GM12878 (cell line): ENCODE results near the gene LCN12. TPM values are rescaled to one million over a fixed set of nuclear protein-coding genes. Genes with fewer than 3 reads are reported as not detected.

Experiments
- ATAC-seq: fragments of 200-7000 bp; cut with Tn5 transposase; 3 replicates; pipeline ENCODE4 v1.9.1; 2020; ENCODE audit warnings: mild to moderate bottlenecking, moderate library complexity
- BruUV-seq: library from RNA; stranded (reverse); fragments of 400-500 nt; replicated peaks from 2 replicates; lab custom pipeline; 2021; lab: Mats Ljungman, UMichigan
- CTCF ChIA-PET: fragments of 300-600 bp; sonication (Branson Sonifier 250); formaldehyde crosslinking; extraction: SDS; loops from one replicate; lab custom pipeline; 2021; ENCODE audit warnings: inconsistent platforms; lab: Yijun Ruan, JAX
- POLR2A ChIA-PET: fragments of 350-600 bp; formaldehyde crosslinking; extraction: SDS; loops from one replicate; lab custom pipeline; 2021; ENCODE audit warnings: inconsistent platforms; lab: Charles Lee
- RAD21 ChIA-PET: fragments of 300-600 bp; sonication (Branson Sonifier 250); formaldehyde crosslinking; loops from one replicate; lab custom pipeline; 2023; ENCODE audit warnings: antibody characterized with exemption; ENCODE audit not compliant: unreplicated experiment; lab: Charles Lee
- SMC1A ChIA-PET: fragments of 300-600 bp; sonication (Branson Sonifier 250); formaldehyde crosslinking; loops from one replicate; lab custom pipeline; 2023; ENCODE audit not compliant: unreplicated experiment, uncharacterized antibody; lab: Charles Lee
- DNase-seq: peaks from one replicate; pipeline ENCODE4 v3.0.0-alpha.2; 2011; ENCODE audit warnings: low read depth, low spot score
- FAIRE-seq: peaks from 3 replicates; lab custom pipeline; 2011; peaks lifted over from hg19 to GRCh38; lab: Jason Lieb, UNC
- H2AFZ ChIP-seq: 2 replicates; pipeline ENCODE4 v1.6.0; 2011; ENCODE audit warnings: low read depth, low read length, control low read depth; ENCODE audit not compliant: control insufficient read depth
- H3K27ac ChIP-seq: 2 replicates; pipeline ENCODE4 v1.5.1; 2011; ENCODE audit warnings: control low read depth; ENCODE audit not compliant: control insufficient read depth, insufficient read depth
- H3K27me3 ChIP-seq, 2 experiments: replicated peaks in 1 of 2; 2 replicates each; pipeline versions ENCODE4 v1.6.0 to v1.6.1; 2011; ENCODE audit warnings: low read length in 1 of 2; ENCODE audit not compliant: control insufficient read depth in 2 of 2, insufficient read depth in 2 of 2
- H3K36me3 ChIP-seq, 2 experiments: 2 replicates each; pipeline ENCODE4 v1.5.1; 2011; ENCODE audit warnings: low read length in 1 of 2; ENCODE audit not compliant: control insufficient read depth in 2 of 2, insufficient read depth in 2 of 2
- H3K4me1 ChIP-seq: 2 replicates; pipeline ENCODE4 v1.6.1; 2011; ENCODE audit warnings: mild to moderate bottlenecking, low read length, moderate library complexity, mixed read lengths; ENCODE audit not compliant: control insufficient read depth, insufficient read depth
- H3K4me2 ChIP-seq: 2 replicates; pipeline ENCODE4 v1.6.0; 2011; ENCODE audit warnings: control low read depth; ENCODE audit not compliant: control insufficient read depth, insufficient read depth
- H3K4me3 ChIP-seq: fragments of 200-600 bp; sonication (generic); 2 replicates; pipeline ENCODE4 v1.5.1; 2016
- H3K79me2 ChIP-seq: 2 replicates; pipeline ENCODE4 v1.6.0; 2011; ENCODE audit warnings: low read length; ENCODE audit not compliant: control insufficient read depth, insufficient read depth
- H3K9ac ChIP-seq: 2 replicates; pipeline ENCODE4 v1.8.0; 2011; ENCODE audit warnings: low read length, control low read depth, mixed read lengths; ENCODE audit not compliant: control insufficient read depth, insufficient read depth
- H3K9me3 ChIP-seq: replicated peaks from 3 replicates; pipeline ENCODE4 v1.5.1; 2011; ENCODE audit warnings: mild to moderate bottlenecking, low read length; ENCODE audit not compliant: control insufficient read depth, insufficient read depth
- H4K20me1 ChIP-seq: 2 replicates; pipeline ENCODE4 v1.6.0; 2011; ENCODE audit not compliant: control insufficient read depth, insufficient read depth
- CHD4 ChIP-seq: fragments of 200-600 bp; sonication (generic); IDR thresholded peaks from 2 replicates; pipeline ENCODE4 v1.6.1; 2016; ENCODE audit warnings: mild to moderate bottlenecking
- HDAC6 ChIP-seq: fragments of 200-600 bp; sonication (generic); IDR thresholded peaks from one replicate; pipeline ENCODE4 v1.8.0; 2017; ENCODE audit warnings: antibody characterized with exemption; ENCODE audit not compliant: unreplicated experiment
- RB1 ChIP-seq: fragments of 450-650 bp; formaldehyde crosslinking; IDR thresholded peaks from 2 replicates; pipeline ENCODE4 v1.6.1; 2017; ENCODE audit warnings: mild to moderate bottlenecking, borderline replicate concordance
- SPI1 ChIP-seq: IDR thresholded peaks from 2 replicates; pipeline ENCODE4 v1.6.1; 2011; ENCODE audit warnings: low read depth, mild to moderate bottlenecking, low read length, moderate library complexity, borderline replicate concordance; ENCODE audit not compliant: insufficient read depth
- SUPT20H ChIP-seq: IDR thresholded peaks from 2 replicates; pipeline ENCODE4 v1.6.1; 2011; ENCODE audit warnings: low read depth, mild to moderate bottlenecking, low read length, moderate library complexity, borderline replicate concordance; ENCODE audit not compliant: control insufficient read depth
- ZBTB33 ChIP-seq: fragments of 450-650 bp; IDR thresholded peaks from 2 replicates; pipeline ENCODE4 v1.6.1; 2017; ENCODE audit warnings: mild to moderate bottlenecking
- ZNF207 ChIP-seq: fragments of 450-650 bp; IDR thresholded peaks from 2 replicates; pipeline ENCODE4 v1.6.1; 2014; ENCODE audit warnings: antibody characterized with exemption, mild to moderate bottlenecking, borderline replicate concordance
- WGBS: methylation state at CpG from one replicate; pipeline ENCODE4 v1.1.6; 2016; ENCODE audit warnings: low lambda C conversion rate; ENCODE audit not compliant: insufficient replicate concordance, insufficient coverage; ENCODE audit errors: missing lambda C conversion rate; 5-methylcytosine and 5-hydroxymethylcytosine counted together
- in situ Hi-C: fragments of 300-500 bp; cut with MboI; formaldehyde crosslinking; loops from 9 replicates; pipeline ENCODE4 v1.14.3; 2018; ENCODE audit warnings: mixed read lengths
- intact Hi-C: fragments of 100-400 bp; cut with micrococcal nuclease; formaldehyde crosslinking; loops from one replicate; pipeline ENCODE4 v1.14.2; 2022; ENCODE audit not compliant: unreplicated experiment
- polyA plus RNA-seq, 11 experiments: library from polyadenylated mRNA; depleted of rRNA in 4 of 11; unstranded in 6 of 11; stranded (reverse) in 5 of 11; fragments of >200 nt; fragmentation: Nextera tagmentation in 4 of 11; fragmentation: Illumina TruSeq in 1 of 11; extraction: Ambion mirVana in 4 of 11; extraction: Trizol in 1 of 11; gene quantifications; 1 replicate in 1 of 11; 2 replicates in 10 of 11; pipeline versions ENCODE4 v1.2.1 to v1.2.3, GENCODE V29; 2011 to 2016; ENCODE audit warnings: inconsistent platforms in 2 of 11, missing spikeins in 2 of 11, low read depth in 1 of 11
- total RNA-seq, 4 experiments: library from RNA; depleted of rRNA in 3 of 4; stranded (reverse); fragments of >200 nt in 3 of 4; fragmentation: Illumina TruSeq in 1 of 4; extraction: Trizol in 1 of 4; gene quantifications; 2 replicates each; pipeline versions ENCODE4 v1.2.1 to v1.2.3, GENCODE V29; 2013 to 2021
- TF ChIP-seq, protein P1 (sequence below): fragments of 150-350 bp; IDR thresholded peaks from 2 replicates; pipeline ENCODE4 v1.6.1; 2016; ENCODE audit warnings: low read depth, low read length
- TF ChIP-seq, protein P2 (sequence below): fragments of 450-650 bp; IDR thresholded peaks from 2 replicates; pipeline ENCODE4 v1.6.1; 2016; ENCODE audit warnings: mild to moderate bottlenecking
- TF ChIP-seq, protein P3 (sequence below): fragments of 450-650 bp; formaldehyde crosslinking; IDR thresholded peaks from 2 replicates; pipeline ENCODE4 v1.4.0; 2022; ENCODE audit warnings: mild to moderate bottlenecking, moderate library complexity

Gene LCN12
- total and polyA plus RNA-seq, 10 of the 15 experiments (the other 5 are each of a cell fraction or from before 2014, with no cell fraction given), result 0.06 to 0.64 (median 0.40) TPM; not detected in 3

GRCh38 chr9:136974817-136975535 is 22.9 kb downstream of the LCN12 start:
- SMC1A ChIA-PET, result interaction anchor here (1.3 kb wide), 1 partner anchor 27 kb away, joined by 3 read pairs; no protein-coding TSS in a partner anchor
- in situ Hi-C loops, result no loop called here
- 30% methylated on average over 15 of the region's 15 CpGs for WGBS
- no peaks in the 10 kb centered on the region for H3K79me2 ChIP-seq
- BruUV-seq, result no TSS peak
- RAD21 ChIA-PET, result interaction anchor here (0.8 kb wide), 1 partner anchor 60 kb away, joined by 3 read pairs; no protein-coding TSS in a partner anchor
- no peak for DNase-seq
- FAIRE-seq, result no peak
- no peak overlapping the region for H3K27ac ChIP-seq
- no peaks in the 10 kb centered on the region for H4K20me1 ChIP-seq
- H2AFZ ChIP-seq, result no peak overlapping the region
- H3K36me3 ChIP-seq, result no peaks in the 10 kb centered on the region
- CTCF ChIA-PET, result interaction anchor here (2.9 kb wide), 1 partner anchor 60 kb away, joined by 11 read pairs; no protein-coding TSS in a partner anchor
- intact Hi-C loops, result no loop called here
- H3K4me3 ChIP-seq, result no peak overlapping the region
- POLR2A ChIA-PET, result interaction anchor here (0.6 kb wide), 1 partner anchor 226 kb away, joined by 3 read pairs; no protein-coding TSS in a partner anchor
- no peaks in the 10 kb centered on the region for H3K4me1 ChIP-seq
- no peak overlapping the region for H3K9ac ChIP-seq
- H3K4me2 ChIP-seq, result no peak overlapping the region
- H3K27me3 ChIP-seq, result no peaks in the 10 kb centered on the region; a peak in 2 of 4 replicates
- no peak for ATAC-seq
- no peaks in the 10 kb centered on the region for H3K9me3 ChIP-seq
- TF ChIP-seq, protein P1, sequence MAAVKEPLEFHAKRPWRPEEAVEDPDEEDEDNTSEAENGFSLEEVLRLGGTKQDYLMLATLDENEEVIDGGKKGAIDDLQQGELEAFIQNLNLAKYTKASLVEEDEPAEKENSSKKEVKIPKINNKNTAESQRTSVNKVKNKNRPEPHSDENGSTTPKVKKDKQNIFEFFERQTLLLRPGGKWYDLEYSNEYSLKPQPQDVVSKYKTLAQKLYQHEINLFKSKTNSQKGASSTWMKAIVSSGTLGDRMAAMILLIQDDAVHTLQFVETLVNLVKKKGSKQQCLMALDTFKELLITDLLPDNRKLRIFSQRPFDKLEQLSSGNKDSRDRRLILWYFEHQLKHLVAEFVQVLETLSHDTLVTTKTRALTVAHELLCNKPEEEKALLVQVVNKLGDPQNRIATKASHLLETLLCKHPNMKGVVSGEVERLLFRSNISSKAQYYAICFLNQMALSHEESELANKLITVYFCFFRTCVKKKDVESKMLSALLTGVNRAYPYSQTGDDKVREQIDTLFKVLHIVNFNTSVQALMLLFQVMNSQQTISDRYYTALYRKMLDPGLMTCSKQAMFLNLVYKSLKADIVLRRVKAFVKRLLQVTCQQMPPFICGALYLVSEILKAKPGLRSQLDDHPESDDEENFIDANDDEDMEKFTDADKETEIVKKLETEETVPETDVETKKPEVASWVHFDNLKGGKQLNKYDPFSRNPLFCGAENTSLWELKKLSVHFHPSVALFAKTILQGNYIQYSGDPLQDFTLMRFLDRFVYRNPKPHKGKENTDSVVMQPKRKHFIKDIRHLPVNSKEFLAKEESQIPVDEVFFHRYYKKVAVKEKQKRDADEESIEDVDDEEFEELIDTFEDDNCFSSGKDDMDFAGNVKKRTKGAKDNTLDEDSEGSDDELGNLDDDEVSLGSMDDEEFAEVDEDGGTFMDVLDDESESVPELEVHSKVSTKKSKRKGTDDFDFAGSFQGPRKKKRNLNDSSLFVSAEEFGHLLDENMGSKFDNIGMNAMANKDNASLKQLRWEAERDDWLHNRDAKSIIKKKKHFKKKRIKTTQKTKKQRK, result no peak
- TF ChIP-seq, protein P2, sequence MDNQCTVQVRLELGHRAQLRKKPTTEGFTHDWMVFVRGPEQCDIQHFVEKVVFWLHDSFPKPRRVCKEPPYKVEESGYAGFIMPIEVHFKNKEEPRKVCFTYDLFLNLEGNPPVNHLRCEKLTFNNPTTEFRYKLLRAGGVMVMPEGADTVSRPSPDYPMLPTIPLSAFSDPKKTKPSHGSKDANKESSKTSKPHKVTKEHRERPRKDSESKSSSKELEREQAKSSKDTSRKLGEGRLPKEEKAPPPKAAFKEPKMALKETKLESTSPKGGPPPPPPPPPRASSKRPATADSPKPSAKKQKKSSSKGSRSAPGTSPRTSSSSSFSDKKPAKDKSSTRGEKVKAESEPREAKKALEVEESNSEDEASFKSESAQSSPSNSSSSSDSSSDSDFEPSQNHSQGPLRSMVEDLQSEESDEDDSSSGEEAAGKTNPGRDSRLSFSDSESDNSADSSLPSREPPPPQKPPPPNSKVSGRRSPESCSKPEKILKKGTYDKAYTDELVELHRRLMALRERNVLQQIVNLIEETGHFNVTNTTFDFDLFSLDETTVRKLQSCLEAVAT, result no peak
- TF ChIP-seq ZNF207, result no peak
- TF ChIP-seq RB1, result no peak
- TF ChIP-seq SUPT20H, result no peak
- TF ChIP-seq, protein P3, sequence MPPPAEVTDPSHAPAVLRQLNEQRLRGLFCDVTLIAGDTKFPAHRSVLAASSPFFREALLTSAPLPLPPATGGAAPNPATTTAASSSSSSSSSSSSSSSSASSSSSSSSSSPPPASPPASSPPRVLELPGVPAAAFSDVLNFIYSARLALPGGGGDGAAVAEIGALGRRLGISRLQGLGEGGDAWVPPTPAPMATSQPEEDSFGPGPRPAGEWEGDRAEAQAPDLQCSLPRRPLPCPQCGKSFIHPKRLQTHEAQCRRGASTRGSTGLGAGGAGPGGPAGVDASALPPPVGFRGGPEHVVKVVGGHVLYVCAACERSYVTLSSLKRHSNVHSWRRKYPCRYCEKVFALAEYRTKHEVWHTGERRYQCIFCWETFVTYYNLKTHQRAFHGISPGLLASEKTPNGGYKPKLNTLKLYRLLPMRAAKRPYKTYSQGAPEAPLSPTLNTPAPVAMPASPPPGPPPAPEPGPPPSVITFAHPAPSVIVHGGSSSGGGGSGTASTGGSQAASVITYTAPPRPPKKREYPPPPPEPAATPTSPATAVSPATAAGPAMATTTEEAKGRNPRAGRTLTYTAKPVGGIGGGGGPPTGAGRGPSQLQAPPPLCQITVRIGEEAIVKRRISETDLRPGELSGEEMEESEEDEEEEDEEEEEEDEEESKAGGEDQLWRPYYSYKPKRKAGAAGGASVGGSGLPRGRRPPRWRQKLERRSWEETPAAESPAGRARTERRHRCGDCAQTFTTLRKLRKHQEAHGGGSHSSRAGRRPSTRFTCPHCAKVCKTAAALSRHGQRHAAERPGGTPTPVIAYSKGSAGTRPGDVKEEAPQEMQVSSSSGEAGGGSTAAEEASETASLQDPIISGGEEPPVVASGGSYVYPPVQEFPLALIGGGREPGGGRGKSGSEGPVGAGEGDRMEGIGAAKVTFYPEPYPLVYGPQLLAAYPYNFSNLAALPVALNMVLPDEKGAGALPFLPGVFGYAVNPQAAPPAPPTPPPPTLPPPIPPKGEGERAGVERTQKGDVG (CRISPR knock-in tag), result no peak
- no peak for TF ChIP-seq ZBTB33
- TF ChIP-seq CHD4, result no peak
- TF ChIP-seq HDAC6, result no peak
- no peak for TF ChIP-seq SPI1
